K562 (cell line): ENCODE data around the gene EPHX1. TPM values are rescaled to one million over a fixed set of nuclear protein-coding genes. Genes with fewer than 3 reads are reported as not detected.

Experiments
- DNMT1 ChIP-seq: fragments of 450-650 bp; IDR thresholded peaks from 2 replicates; pipeline ENCODE4 v1.6.1; 2016; ENCODE audit warnings: antibody characterized with exemption, mild to moderate bottlenecking
- FUS ChIP-seq: fragments of 200-400 bp; formaldehyde crosslinking; optimal IDR thresholded peaks from 2 replicates; pipeline ENCODE3; 2017; ENCODE audit warnings: low read depth, low read length
- GABPB1 ChIP-seq: sonication (generic); formaldehyde crosslinking; IDR thresholded peaks from 2 replicates; pipeline ENCODE4 v1.8.0; 2022; ENCODE audit warnings: mild to moderate bottlenecking, missing genetic modification reagents
- GATAD2A ChIP-seq: fragments of 450-650 bp; IDR thresholded peaks from 2 replicates; pipeline ENCODE4 v1.6.1; 2017
- HES1 ChIP-seq: fragments of 450-650 bp; IDR thresholded peaks from 2 replicates; pipeline ENCODE4 v1.6.1; 2016; ENCODE audit warnings: low read depth, mild to moderate bottlenecking, moderate library complexity
- HNRNPH1 ChIP-seq: fragments of 200-400 bp; formaldehyde crosslinking; optimal IDR thresholded peaks from 2 replicates; pipeline ENCODE3; 2017; ENCODE audit warnings: low read depth, mild to moderate bottlenecking, low read length, moderate library complexity
- MAX ChIP-seq: sonication (generic); formaldehyde crosslinking; IDR thresholded peaks from 2 replicates; pipeline ENCODE4 v1.9.0; 2022; ENCODE audit warnings: mild to moderate bottlenecking, missing genetic modification reagents
- NEUROD1 ChIP-seq: fragments of 150-350 bp; IDR thresholded peaks from 2 replicates; pipeline ENCODE4 v1.6.1; 2014; ENCODE audit warnings: borderline replicate concordance, low read length, low read depth; ENCODE audit not compliant: partially characterized antibody
- NFIX ChIP-seq: fragments of 250-450 bp; sonication (Bioruptor Pico); IDR thresholded peaks from 2 replicates; pipeline ENCODE4 v1.4.0; 2020; ENCODE audit warnings: low read depth, mild to moderate bottlenecking, moderate library complexity
- PHB ChIP-seq: fragments of 250-450 bp; sonication (Bioruptor Pico); IDR thresholded peaks from 2 replicates; pipeline ENCODE4 v1.5.0; 2021
- PHF21A ChIP-seq: fragments of 450-650 bp; IDR thresholded peaks from 2 replicates; pipeline ENCODE4 v1.6.1; 2017; ENCODE audit warnings: low read depth, borderline replicate concordance
- SAFB ChIP-seq: fragments of 200-400 bp; formaldehyde crosslinking; IDR thresholded peaks from 2 replicates; pipeline ENCODE4 v1.6.1; 2017; ENCODE audit warnings: low read depth, low read length, borderline replicate concordance
- SOX6 ChIP-seq: fragments of 450-650 bp; IDR thresholded peaks from 2 replicates; pipeline ENCODE4 v1.6.1; 2014; ENCODE audit warnings: mild to moderate bottlenecking
- TAF7 ChIP-seq: fragments of 450-650 bp; IDR thresholded peaks from 2 replicates; pipeline ENCODE4 v1.6.1; 2016; ENCODE audit warnings: missing genetic modification characterization, missing compliant biosample characterization
- TCFL5 ChIP-seq: fragments of 250-450 bp; sonication (Bioruptor Pico); conservative IDR thresholded peaks from 2 replicates; pipeline ENCODE4 v1.6.1; 2021; ENCODE audit warnings: mild to moderate bottlenecking, moderate library complexity, matching md5 sums
- ZNF184 ChIP-seq: sonication (generic); formaldehyde crosslinking; IDR thresholded peaks from 2 replicates; pipeline ENCODE4 v1.5.0; 2020; ENCODE audit warnings: missing genetic modification reagents
- ZNF3 ChIP-seq: fragments of 250-450 bp; sonication (Bioruptor Pico); IDR thresholded peaks from 2 replicates; pipeline ENCODE4 v1.5.0; 2021; ENCODE audit warnings: mild to moderate bottlenecking, moderate library complexity
- ZNF384 ChIP-seq: IDR thresholded peaks from 2 replicates; pipeline ENCODE4 v1.6.1; 2012; ENCODE audit warnings: low read depth, low read length, improper control_type of control experiment
- polyA plus RNA-seq, 8 experiments: library from polyadenylated mRNA; depleted of rRNA in 4 of 8; stranded (reverse) in 5 of 8; unstranded in 3 of 8; fragments of >200 nt; fragmentation: Nextera tagmentation in 2 of 8; fragmentation: Illumina TruSeq in 1 of 8; extraction: Ambion mirVana in 2 of 8; extraction: Trizol in 1 of 8; gene quantifications; 2 replicates each; pipeline versions ENCODE4 v1.2.1 to v1.2.3, GENCODE V29; 2011 to 2014; ENCODE audit warnings: inconsistent platforms in 1 of 8, missing spikeins in 1 of 8
- total RNA-seq, 7 experiments: library from RNA; depleted of rRNA in 6 of 7; stranded (reverse); fragments of >200 nt in 6 of 7; fragmentation: Illumina TruSeq in 2 of 7; extraction: Trizol in 2 of 7; gene quantifications; 2 replicates each; pipeline versions ENCODE4 v1.2.1 to v1.2.3, GENCODE V29; 2011 to 2021; ENCODE audit warnings: low replicate concordance in 1 of 7
- TF ChIP-seq, protein P1 (sequence below): fragments of 450-650 bp; IDR thresholded peaks from 2 replicates; pipeline ENCODE4 v1.7.1; 2018; ENCODE audit warnings: mild to moderate bottlenecking, low read depth; ENCODE audit not compliant: partially characterized antibody
- TF ChIP-seq, protein P2 (sequence below): fragments of 250-450 bp; sonication (Bioruptor Pico); IDR thresholded peaks from 2 replicates; pipeline ENCODE4 v1.5.0; 2021
- TF ChIP-seq, protein P3 (sequence below): fragments of 150-350 bp; IDR thresholded peaks from 2 replicates; pipeline ENCODE4 v1.6.1; 2014; ENCODE audit warnings: low read depth, mild to moderate bottlenecking, low read length, borderline replicate concordance

The EPHX1 gene
- total and polyA plus RNA-seq, 9 of the 15 experiments (the other 6 are each of a cell fraction or from before 2014, with no cell fraction given), result 0.21 to 27.0 (median 6.7) TPM

DNA sequence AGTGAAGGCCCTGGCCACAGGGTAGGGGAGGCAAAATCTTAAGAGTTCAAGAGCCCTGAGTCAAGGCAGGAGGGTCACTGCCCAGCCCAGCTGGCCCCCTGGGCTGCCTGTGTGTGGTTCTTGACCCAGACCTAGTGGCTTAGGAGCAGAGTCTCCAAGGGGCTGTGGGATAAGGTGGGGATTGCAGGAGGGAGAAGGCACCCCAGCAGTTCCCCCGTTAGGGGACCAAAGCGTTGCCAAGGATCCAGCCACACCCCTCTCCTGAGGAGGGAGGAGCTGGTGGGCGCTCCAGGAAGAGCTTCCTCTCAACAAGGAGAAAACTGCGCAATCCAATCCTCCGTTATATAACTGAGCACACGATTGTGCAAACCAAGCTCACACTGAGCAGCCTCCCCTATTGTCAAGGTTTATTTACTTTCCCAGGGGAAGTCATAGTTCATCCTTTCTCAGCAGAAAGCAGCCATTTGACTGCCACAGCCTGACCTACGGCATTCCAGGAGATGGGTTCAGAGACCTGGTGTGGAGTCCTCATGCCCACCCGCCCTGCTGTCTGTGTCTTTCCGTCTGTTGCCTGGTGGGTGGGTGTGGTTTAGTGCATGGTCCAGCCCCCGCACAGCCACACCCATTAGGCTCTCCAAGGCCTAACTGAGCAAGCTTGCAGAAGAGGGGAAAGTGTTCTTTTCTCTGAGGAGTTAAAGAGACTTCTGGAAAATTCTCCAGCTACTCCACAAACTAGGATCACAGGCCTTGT, 3.5 kb downstream of the EPHX1 start (continued):
- no peak for TF ChIP-seq NEUROD1
- no peak for TF ChIP-seq TAF7 (tag)
- TF ChIP-seq MAX, result peak; percentile 57
- TF ChIP-seq PHB (CRISPR knock-in tag), result no peak
- no peak for TF ChIP-seq ZNF3 (CRISPR knock-in tag)
- TF ChIP-seq HNRNPH1, result no peak
- no peak for TF ChIP-seq FUS
- TF ChIP-seq TCFL5 (CRISPR knock-in tag), result no peak
- TF ChIP-seq, protein P1, sequence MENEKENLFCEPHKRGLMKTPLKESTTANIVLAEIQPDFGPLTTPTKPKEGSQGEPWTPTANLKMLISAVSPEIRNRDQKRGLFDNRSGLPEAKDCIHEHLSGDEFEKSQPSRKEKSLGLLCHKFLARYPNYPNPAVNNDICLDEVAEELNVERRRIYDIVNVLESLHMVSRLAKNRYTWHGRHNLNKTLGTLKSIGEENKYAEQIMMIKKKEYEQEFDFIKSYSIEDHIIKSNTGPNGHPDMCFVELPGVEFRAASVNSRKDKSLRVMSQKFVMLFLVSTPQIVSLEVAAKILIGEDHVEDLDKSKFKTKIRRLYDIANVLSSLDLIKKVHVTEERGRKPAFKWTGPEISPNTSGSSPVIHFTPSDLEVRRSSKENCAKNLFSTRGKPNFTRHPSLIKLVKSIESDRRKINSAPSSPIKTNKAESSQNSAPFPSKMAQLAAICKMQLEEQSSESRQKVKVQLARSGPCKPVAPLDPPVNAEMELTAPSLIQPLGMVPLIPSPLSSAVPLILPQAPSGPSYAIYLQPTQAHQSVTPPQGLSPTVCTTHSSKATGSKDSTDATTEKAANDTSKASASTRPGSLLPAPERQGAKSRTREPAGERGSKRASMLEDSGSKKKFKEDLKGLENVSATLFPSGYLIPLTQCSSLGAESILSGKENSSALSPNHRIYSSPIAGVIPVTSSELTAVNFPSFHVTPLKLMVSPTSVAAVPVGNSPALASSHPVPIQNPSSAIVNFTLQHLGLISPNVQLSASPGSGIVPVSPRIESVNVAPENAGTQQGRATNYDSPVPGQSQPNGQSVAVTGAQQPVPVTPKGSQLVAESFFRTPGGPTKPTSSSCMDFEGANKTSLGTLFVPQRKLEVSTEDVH, result no peak
- no peak for TF ChIP-seq PHF21A
- TF ChIP-seq GABPB1 (CRISPR knock-in tag), result no peak
- no peak; the same call in 1 of the 2 replicates for TF ChIP-seq SOX6
- TF ChIP-seq, protein P2, sequence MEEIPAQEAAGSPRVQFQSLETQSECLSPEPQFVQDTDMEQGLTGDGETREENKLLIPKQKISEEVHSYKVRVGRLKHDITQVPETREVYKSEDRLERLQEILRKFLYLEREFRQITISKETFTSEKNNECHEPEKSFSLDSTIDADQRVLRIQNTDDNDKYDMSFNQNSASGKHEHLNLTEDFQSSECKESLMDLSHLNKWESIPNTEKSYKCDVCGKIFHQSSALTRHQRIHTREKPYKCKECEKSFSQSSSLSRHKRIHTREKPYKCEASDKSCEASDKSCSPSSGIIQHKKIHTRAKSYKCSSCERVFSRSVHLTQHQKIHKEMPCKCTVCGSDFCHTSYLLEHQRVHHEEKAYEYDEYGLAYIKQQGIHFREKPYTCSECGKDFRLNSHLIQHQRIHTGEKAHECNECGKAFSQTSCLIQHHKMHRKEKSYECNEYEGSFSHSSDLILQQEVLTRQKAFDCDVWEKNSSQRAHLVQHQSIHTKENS (CRISPR knock-in tag), result no peak
- no peak for TF ChIP-seq NFIX (CRISPR knock-in tag)
- TF ChIP-seq SAFB, result no peak
- no peak for TF ChIP-seq HES1
- TF ChIP-seq, protein P3, sequence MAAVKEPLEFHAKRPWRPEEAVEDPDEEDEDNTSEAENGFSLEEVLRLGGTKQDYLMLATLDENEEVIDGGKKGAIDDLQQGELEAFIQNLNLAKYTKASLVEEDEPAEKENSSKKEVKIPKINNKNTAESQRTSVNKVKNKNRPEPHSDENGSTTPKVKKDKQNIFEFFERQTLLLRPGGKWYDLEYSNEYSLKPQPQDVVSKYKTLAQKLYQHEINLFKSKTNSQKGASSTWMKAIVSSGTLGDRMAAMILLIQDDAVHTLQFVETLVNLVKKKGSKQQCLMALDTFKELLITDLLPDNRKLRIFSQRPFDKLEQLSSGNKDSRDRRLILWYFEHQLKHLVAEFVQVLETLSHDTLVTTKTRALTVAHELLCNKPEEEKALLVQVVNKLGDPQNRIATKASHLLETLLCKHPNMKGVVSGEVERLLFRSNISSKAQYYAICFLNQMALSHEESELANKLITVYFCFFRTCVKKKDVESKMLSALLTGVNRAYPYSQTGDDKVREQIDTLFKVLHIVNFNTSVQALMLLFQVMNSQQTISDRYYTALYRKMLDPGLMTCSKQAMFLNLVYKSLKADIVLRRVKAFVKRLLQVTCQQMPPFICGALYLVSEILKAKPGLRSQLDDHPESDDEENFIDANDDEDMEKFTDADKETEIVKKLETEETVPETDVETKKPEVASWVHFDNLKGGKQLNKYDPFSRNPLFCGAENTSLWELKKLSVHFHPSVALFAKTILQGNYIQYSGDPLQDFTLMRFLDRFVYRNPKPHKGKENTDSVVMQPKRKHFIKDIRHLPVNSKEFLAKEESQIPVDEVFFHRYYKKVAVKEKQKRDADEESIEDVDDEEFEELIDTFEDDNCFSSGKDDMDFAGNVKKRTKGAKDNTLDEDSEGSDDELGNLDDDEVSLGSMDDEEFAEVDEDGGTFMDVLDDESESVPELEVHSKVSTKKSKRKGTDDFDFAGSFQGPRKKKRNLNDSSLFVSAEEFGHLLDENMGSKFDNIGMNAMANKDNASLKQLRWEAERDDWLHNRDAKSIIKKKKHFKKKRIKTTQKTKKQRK, result no peak
- no peak for TF ChIP-seq GATAD2A
- no peak for TF ChIP-seq ZNF184 (CRISPR knock-in tag)
- TF ChIP-seq ZNF384, result no peak
- no peak for TF ChIP-seq DNMT1
